Caco-2 (cell line): ENCODE measurements around the gene PDGFD. TPM values are rescaled to one million over a fixed set of nuclear protein-coding genes. Genes with fewer than 3 reads are reported as not detected.

Experiments
- BruUV-seq: library from RNA; stranded (reverse); fragments of 400-500 nt; replicated peaks from 2 replicates; lab custom pipeline; 2021; lab: Mats Ljungman, UMichigan
- CTCF ChIA-PET: fragments of 300-600 bp; sonication (Branson Sonifier 250); formaldehyde crosslinking; loops from one replicate; lab custom pipeline; 2022; ENCODE audit warnings: antibody characterized with exemption; lab: Charles Lee
- POLR2A ChIA-PET: fragments of 300-600 bp; sonication (Branson Sonifier 250); formaldehyde crosslinking; loops from one replicate; lab custom pipeline; 2022; ENCODE audit warnings: antibody characterized with exemption; lab: Charles Lee
- DNase-seq, 2 experiments: peaks; one replicate each; pipeline versions ENCODE4 v3.0.0 to v3.0.0-alpha.2; 2020 to 2022
- H3K27me3 ChIP-seq: replicated peaks from 2 replicates; pipeline ENCODE4 v1.6.0; 2011; ENCODE audit warnings: low read length; ENCODE audit not compliant: control insufficient read depth, insufficient read depth
- H3K36me3 ChIP-seq: 2 replicates; pipeline ENCODE4 v1.5.1; 2011; ENCODE audit warnings: low read length; ENCODE audit not compliant: control insufficient read depth, insufficient read depth
- H3K4me1 ChIP-seq: fragments of 250-450 bp; sonication (Bioruptor Pico); 2 replicates; pipeline ENCODE4 v1.5.1; 2020; ENCODE audit warnings: mild to moderate bottlenecking
- H3K4me3 ChIP-seq: 2 replicates; pipeline ENCODE4 v1.5.1; 2011; ENCODE audit warnings: low read depth, mild to moderate bottlenecking, control low read depth, low read length
- H3K9me3 ChIP-seq: fragments of 250-450 bp; sonication (Bioruptor Pico); 2 replicates; pipeline ENCODE4 v1.5.1; 2020; ENCODE audit warnings: mild to moderate bottlenecking, moderate library complexity
- H3K27ac Mint-ChIP-seq: one replicate; pipeline ENCODE4 v1.8.0; 2022; ENCODE audit warnings: mixed read lengths; ENCODE audit not compliant: unreplicated experiment
- H3K27me3 Mint-ChIP-seq: one replicate; pipeline ENCODE4 v1.8.0; 2022; ENCODE audit warnings: mixed read lengths; ENCODE audit not compliant: insufficient read depth, unreplicated experiment
- H3K36me3 Mint-ChIP-seq: one replicate; pipeline ENCODE4 v1.8.0; 2022; ENCODE audit warnings: mild to moderate bottlenecking, mixed read lengths; ENCODE audit not compliant: insufficient read depth, unreplicated experiment
- H3K4me1 Mint-ChIP-seq: one replicate; pipeline ENCODE4 v1.8.0; 2022; ENCODE audit warnings: low read depth, mixed read lengths; ENCODE audit not compliant: unreplicated experiment
- H3K4me3 Mint-ChIP-seq: one replicate; pipeline ENCODE4 v1.8.0; 2022; ENCODE audit warnings: mild to moderate bottlenecking, moderate library complexity, mixed read lengths; ENCODE audit not compliant: unreplicated experiment
- H3K9me3 Mint-ChIP-seq: one replicate; pipeline ENCODE4 v1.8.0; 2022; ENCODE audit warnings: mixed read lengths; ENCODE audit not compliant: unreplicated experiment
- CTCF ChIP-seq, 2 experiments: fragments of 200-600 bp in 1 of 2; IDR thresholded peaks; 1 replicate in 1 of 2; 2 replicates in 1 of 2; pipeline versions ENCODE4 v1.5.1 to v1.8.0; 2011 to 2022; ENCODE audit warnings: antibody characterized with exemption in 1 of 2, control low read depth in 1 of 2, inconsistent platforms in 1 of 2, low read depth in 1 of 2, low read length in 1 of 2, mild to moderate bottlenecking in 1 of 2, moderate library complexity in 1 of 2; ENCODE audit not compliant: insufficient read depth in 1 of 2, severe bottlenecking in 1 of 2, unreplicated experiment in 1 of 2
- intact Hi-C: fragments of 100-400 bp; cut with micrococcal nuclease; formaldehyde crosslinking; loops from one replicate; pipeline ENCODE4 v1.10.0; 2022; ENCODE audit not compliant: unreplicated experiment
- total RNA-seq: library from RNA; stranded (reverse); gene quantifications from 2 replicates; pipeline ENCODE4 v1.2.3, GENCODE V29; 2022

Gene PDGFD
- total RNA-seq, 1 experiment from 2014 or later = not detected

- Mint-ChIP-seq H3K4me3 (no peak overlapping the region), H3K9me3 (peaks cover 2% of the 10 kb centered on the region), H3K27ac (no peak overlapping the region), H3K4me1 (no peaks in the 10 kb centered on the region), H3K27me3 (peaks cover 3% of the 10 kb centered on the region), H3K36me3 (no peaks in the 10 kb centered on the region)
- no peak for DNase-seq
- CTCF ChIA-PET = no interaction called here
- Histone ChIP-seq H3K4me1 (no peaks in the 10 kb centered on the region), H3K27me3 (no peaks in the 10 kb centered on the region), H3K9me3 (peaks cover 7% of the 10 kb centered on the region; the same call in 1 of the 2 replicates), H3K36me3 (no peaks in the 10 kb centered on the region), H3K4me3 (no peak overlapping the region)
- intact Hi-C loops = loop anchor here (10.0 kb wide), 1 partner anchor 294 kb away; no protein-coding TSS in a partner anchor
- TF ChIP-seq CTCF (IDR thresholded peaks at IDR 0.05; ENCODE audit: insufficient read depth in 1 of 2, low read depth in 1 of 2, low read length in 1 of 2, severe bottlenecking in 1 of 2, unreplicated experiment in 1 of 2) = no peak
- no TSS peak for BruUV-seq
- POLR2A ChIA-PET = no interaction called here
These were observed 185.0 kb downstream of the PDGFD start for GRCh38 chr11:103978616-103979595.

- CTCF ChIA-PET = no interaction called here
- H3K36me3 Mint-ChIP-seq = no peaks in the 10 kb centered on the region
- no peaks in the 10 kb centered on the region for H3K27me3 ChIP-seq
- no peaks in the 10 kb centered on the region for H3K9me3 Mint-ChIP-seq
- no peaks in the 10 kb centered on the region for H3K4me1 Mint-ChIP-seq
- TF ChIP-seq CTCF (IDR thresholded peaks at IDR 0.05; ENCODE audit: insufficient read depth in 1 of 2, low read depth in 1 of 2, low read length in 1 of 2, severe bottlenecking in 1 of 2, unreplicated experiment in 1 of 2) = no peak
- H3K4me3 Mint-ChIP-seq = no peak overlapping the region
- H3K9me3 ChIP-seq = no peaks in the 10 kb centered on the region
- H3K27me3 Mint-ChIP-seq = peaks cover 15% of the 10 kb centered on the region
- intact Hi-C loops = loop anchor here (10.0 kb wide), 1 partner anchor 287 kb away; no protein-coding TSS in a partner anchor
- no peak for DNase-seq
- no peaks in the 10 kb centered on the region for H3K4me1 ChIP-seq
- no peak overlapping the region for H3K4me3 ChIP-seq
- POLR2A ChIA-PET = no interaction called here
- no peak overlapping the region for H3K27ac Mint-ChIP-seq
- no TSS peak for BruUV-seq
- H3K36me3 ChIP-seq = no peaks in the 10 kb centered on the region
These were observed 191.9 kb downstream of the PDGFD start for GRCh38 chr11:103972013-103972412.

GRCh38 chr11:103970701-103971249 is 193.2 kb downstream of the PDGFD start:
- BruUV-seq = no TSS peak
- TF ChIP-seq CTCF (IDR thresholded peaks at IDR 0.05; ENCODE audit: insufficient read depth in 1 of 2, low read depth in 1 of 2, low read length in 1 of 2, severe bottlenecking in 1 of 2, unreplicated experiment in 1 of 2) = no peak
- H3K9me3 Mint-ChIP-seq = no peaks in the 10 kb centered on the region
- no peaks in the 10 kb centered on the region for H3K4me1 ChIP-seq
- H3K4me3 Mint-ChIP-seq = no peak overlapping the region
- ChIA-PET CTCF (no interaction called here), POLR2A (no interaction called here)
- H3K36me3 ChIP-seq = no peaks in the 10 kb centered on the region
- DNase-seq = no peak
- H3K27ac Mint-ChIP-seq = no peak overlapping the region
- H3K27me3 Mint-ChIP-seq = peaks cover 12% of the 10 kb centered on the region
- H3K27me3 ChIP-seq = no peaks in the 10 kb centered on the region
- intact Hi-C loops = loop anchor here (10.0 kb wide), 1 partner anchor 286 kb away; no protein-coding TSS in a partner anchor
- H3K4me1 Mint-ChIP-seq = no peaks in the 10 kb centered on the region
- H3K9me3 ChIP-seq = no peaks in the 10 kb centered on the region
- no peak overlapping the region for H3K4me3 ChIP-seq
- H3K36me3 Mint-ChIP-seq = no peaks in the 10 kb centered on the region
